NOMO-1 treated with dmso at 0.1 percent for 144 hours (cell line): ENCODE measurements around the gene C14orf119.

Experiments
- DNase-seq: peaks from one replicate; lab custom pipeline; 2025; ENCODE audit not compliant: unreplicated experiment; lab: John Stamatoyannopoulos, UW

C14orf119 gene

GRCh38 chr14:23095196-23096108 lies at the start of gene C14orf119:
Gene C14orf119, plus strand, starts transcription at chr14:23095505. Its CDS starts 2,154 bp downstream, at chr14:23097659.
- no peak for DNase-seq

DNA sequence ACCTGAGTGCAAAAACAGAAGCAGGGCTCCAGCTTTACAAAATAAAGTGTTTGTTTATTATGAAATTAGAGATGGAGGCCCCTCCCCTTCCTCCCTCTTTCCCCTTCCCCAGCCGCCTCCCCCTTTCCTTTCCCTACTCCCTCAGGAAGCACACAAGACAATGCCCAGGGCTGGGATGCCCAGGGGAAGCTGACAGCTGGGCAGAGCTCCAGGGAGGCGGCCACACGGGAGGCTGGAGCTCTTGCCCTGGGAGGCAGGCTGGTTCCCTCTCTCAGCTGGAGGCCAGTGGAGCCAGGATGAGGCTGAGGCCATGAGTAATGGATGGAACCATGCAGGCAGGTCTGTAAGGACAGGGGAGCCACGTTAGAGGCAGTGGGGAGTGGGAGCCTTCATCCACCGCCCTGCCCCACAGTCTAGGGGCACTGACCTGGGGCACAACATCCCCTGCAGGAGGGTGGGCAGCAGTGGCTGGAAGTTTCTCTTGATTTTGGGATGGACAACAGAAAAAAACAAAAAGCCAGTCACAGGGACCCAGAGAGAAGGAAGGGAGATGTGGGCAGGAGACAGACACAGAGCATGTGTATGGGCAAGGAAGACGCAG lies 48.2 kb upstream of the C14orf119 start:
- no peak for DNase-seq

GRCh38 chr14:23047751-23048693 lies 47.3 kb upstream of the C14orf119 start:
- DNase-seq: no peak

DNA sequence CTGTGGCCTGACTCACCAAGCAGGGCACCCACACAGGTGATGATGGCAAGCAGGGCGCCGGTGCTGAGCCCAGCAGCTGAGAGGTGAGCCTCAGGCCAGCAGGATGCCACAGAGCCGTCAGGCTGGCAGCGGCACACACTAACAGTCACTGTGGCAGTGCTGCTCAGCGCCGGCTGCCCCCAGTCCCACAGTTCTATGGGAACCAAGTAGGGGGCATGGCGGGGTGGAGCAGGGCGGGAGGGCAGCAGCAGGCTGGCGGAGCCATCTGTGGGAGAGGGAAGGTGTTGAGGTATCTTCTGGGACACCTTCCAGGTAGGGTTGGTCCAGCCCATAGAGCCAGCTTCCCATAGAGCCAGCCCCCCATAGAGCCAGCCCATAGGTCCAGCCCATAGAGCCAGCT lies 46.3 kb upstream of the C14orf119 start:
- DNase-seq: no peak

DNA sequence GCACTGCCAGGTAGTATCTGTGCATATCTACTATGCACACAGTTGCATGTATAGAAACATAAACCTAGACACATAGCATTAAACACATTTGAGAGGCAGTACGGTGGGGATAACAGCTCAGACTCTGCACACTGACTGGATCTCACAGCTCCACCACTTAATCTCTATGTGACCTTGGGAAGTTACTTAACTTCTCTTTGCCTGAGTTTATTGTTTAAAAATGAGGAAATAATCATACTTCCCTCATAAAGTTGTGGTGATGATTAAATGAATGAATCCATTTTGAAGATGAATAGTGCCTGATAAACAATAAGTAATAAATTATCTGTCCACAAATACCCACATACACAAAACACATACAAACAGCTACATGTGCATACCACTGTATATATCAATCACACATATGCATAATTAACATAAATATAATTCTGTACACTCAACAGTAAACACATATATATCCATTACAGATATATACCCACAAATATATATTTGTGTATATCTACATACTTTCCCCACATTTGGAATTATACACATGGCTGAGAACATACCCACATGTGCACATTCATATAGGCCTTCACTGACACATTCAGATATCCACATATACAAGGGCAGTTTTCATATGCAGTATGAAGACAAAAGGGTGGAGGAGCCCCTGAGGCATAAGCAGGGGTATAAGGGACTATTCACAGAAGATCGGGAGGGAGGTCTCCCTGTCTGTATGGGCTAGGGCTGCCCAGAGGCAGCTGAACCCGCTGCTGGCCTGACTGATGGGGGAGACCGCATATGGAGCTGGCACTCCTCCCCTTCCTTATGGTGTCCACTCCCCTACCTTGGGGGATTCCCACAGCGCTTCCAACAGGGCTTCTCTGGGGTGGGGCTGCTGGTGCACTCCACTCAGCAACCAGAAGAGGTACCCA lies 43.9 kb upstream of the C14orf119 start:
- no peak for DNase-seq

DNA sequence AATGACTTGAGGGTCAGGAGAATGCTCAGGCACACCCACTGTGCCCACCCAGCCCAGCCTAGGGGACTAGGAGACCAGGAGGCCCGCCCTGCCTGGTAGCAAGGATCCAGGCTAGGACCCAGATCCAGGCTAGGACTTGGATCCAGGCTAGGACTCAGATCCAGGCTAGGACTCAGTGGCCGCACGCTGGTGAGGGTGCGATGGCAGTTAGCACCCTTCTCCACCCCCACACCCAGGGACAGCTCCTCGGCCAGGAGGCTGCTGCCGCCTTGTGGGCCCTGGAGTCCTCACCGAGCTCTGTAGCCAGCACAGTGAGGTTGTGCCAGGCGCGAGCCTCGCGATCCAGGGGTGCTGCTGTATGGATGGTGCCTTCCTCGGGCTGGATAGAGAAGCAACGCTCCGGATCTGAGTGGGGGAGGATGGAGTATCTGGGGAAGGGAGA lies 43.1 kb upstream of the C14orf119 start:
- DNase-seq: no peak

GRCh38 chr14:23052671-23053070 lies 42.6 kb upstream of the C14orf119 start:
- DNase-seq: no peak

DNA sequence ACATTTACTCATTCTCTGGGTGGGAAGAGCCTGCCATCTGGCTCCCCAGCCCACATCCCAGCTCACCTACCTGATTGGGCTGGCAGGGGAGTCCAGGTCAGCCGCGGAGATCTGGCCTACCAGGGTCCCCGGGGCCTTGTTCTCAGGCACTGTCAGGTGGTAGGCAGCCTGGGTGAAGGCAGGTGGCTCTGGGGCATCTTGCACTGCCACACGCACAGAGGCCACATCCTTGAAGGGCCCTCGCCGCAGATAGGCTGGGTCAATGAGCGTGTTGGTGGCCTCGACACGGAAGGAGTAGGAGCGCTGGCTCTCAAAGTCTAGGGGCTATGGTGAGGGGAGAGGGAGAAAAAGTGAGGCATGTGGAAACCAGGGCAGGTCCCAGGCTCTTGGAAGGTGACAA lies 41.9 kb upstream of the C14orf119 start:
- no peak for DNase-seq

- no peak for DNase-seq
These were observed 41.1 kb upstream of the C14orf119 start for GRCh38 chr14:23054000-23054811.

GRCh38 chr14:23055147-23055550 lies 40.2 kb upstream of the C14orf119 start:
- DNase-seq: no peak

- DNase-seq: no peak
These were observed 39.6 kb upstream of the C14orf119 start for GRCh38 chr14:23055621-23056144.

GRCh38 chr14:23056145-23056955 lies 39.0 kb upstream of the C14orf119 start:
- DNase-seq: no peak

GRCh38 chr14:23056956-23057756 lies 38.1 kb upstream of the C14orf119 start, which contains the start of gene CDH24:
Gene CDH24, minus strand, starts transcription at chr14:23057520. Its CDS starts 1,787 bp downstream, at chr14:23055733.
- DNase-seq: no peak

DNA sequence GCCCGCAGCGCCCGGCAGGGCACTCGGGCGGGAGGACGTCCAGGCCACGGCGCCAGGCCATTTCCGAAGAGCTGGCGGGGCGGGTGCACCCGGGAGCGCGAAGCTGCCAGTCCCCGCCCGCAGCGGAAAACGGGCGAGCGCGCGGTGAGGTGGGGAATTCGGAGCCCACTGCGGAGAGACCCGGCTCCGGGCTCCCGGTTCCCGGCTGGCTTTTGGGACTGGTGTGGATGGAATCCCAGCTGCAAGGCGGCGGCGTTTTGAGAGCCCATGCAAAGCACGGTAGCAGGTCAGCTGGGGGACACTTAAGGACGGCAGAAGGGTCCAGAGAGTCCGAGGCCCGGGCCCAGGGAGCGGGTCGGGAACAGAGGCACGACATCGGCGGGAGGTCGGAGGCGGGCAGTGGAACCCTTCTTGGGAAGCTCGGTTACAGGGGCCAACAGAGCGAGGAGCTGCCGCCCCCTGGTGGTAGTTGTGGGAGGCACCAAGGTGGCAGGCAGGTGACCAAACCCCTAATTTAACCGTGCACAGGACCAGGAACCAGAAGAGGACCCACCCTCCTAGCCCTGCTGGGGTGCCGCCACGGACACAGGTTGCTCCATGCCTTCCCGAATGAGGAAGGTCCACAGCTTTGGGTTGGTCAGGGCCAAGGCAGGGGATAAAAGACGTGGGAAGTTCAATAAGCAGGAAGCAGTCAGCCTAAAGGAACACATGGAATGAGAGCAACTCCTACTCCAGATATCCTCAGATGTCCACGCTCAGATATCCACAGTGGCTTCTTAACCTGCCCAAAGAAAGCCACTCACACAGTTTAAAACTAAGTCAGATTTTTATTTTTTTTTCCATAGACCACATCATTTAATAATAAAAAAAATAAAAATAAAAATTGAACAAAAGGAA lies 37.3 kb upstream of the C14orf119 start:
- DNase-seq: no peak

- DNase-seq: no peak
These were observed 36.4 kb upstream of the C14orf119 start for GRCh38 chr14:23058654-23059504.
